ENCODE data around the gene CACNB4.

GRCh38 chr2:151975460-151976414 is 123.1 kb downstream of the CACNB4 start:
- TF ChIP-seq CTCF (IDR thresholded peaks at IDR 0.05): no peak
- no peak for TF ChIP-seq POLR2A (IDR thresholded peaks at IDR 0.05)
- no peak for TF ChIP-seq POLR2AphosphoS5 (IDR thresholded peaks at IDR 0.05)
